GM19324 (cell line): ENCODE results near the gene PGR.
"Not testable (repeated sequence)": the region's sequence is repeated elsewhere in the genome, so short reads cannot be mapped to it uniquely, and the experiment has no call there.

ENCODE experiments used
- ATAC-seq: cut with Tn5 transposase; IDR thresholded peaks from one replicate; pipeline ENCODE4 v1.9.1; 2021; ENCODE audit warnings: mild to moderate bottlenecking, moderate library complexity; ENCODE audit not compliant: unreplicated experiment, low FRiP score

The PGR gene

DNA sequence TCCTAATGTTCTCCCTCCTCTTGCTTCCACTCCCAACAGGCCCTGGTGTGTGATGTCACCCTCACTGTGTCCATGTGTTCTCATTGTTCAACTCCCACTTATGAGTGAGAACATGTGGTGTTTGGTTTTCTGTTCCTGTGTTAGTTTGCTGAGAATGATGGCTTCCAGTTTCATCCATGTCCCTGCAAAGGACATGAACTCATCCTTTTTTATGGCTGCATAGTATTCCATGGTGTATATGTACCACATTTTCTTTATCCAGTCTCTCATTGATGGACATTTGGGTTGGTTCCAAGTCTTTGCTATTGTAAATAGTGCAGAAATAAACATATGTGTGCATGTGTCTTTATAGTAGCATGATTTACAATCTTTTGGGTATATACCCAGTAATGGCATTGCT, 115.9 kb downstream of the PGR start:
- ATAC-seq, result not testable (repeated sequence)

DNA sequence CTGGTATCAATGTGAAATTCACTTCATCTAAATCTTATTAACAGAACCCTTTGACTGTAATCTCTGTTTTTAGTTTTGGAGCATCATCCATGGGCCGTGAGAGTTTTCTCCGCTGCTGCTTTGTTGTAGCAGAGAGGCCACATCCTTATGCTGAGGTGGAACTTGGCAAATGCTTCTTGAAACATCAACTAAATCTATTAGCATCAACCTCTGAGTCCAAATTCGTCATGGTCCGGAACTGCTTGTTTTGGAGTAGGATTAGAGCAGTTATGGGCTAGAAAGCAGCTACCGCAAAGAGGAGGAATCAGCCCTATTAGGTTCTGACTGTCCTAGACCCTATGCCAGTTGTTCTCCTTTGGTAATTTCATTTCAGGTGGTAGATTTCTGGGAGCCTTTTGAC, 117.7 kb downstream of the PGR start:
- ATAC-seq, result no peak

DNA sequence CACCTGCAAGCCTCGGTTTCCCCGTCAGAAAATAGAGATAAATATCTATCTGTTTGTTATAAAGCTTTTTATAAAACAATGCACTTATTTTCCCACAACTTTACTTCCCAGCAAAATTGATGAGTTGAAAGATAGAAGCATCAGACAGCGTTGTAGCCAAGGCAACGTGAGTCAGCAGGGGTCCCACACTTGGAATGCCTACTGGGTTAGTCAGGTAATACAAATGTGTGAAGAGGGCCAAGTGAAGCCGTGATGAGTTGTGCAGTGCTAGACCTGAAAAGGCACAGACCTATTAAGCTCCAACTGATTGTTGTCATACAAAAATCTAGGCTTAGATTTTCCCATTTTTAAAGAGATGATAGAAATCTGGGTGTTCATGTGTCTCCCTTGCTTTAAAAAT, 118.7 kb downstream of the PGR start:
- no peak for ATAC-seq

DNA sequence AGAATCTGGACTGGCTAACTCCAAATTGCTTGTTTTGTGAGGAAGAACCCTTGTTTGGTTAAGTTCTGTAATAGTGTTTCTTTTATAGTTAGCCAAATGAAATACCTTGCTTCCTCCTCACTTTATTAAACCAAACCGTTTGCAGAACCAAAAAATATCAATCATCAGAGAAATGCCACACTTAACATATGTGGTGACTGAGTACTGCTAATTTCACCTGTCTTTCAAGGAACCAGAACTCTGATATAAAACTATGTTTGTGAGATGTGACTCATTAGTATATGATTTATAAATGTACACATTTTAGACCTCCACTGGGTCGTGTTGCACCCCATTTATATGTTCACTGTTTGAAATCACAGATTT, 119.9 kb downstream of the PGR start:
- ATAC-seq, result no peak

DNA sequence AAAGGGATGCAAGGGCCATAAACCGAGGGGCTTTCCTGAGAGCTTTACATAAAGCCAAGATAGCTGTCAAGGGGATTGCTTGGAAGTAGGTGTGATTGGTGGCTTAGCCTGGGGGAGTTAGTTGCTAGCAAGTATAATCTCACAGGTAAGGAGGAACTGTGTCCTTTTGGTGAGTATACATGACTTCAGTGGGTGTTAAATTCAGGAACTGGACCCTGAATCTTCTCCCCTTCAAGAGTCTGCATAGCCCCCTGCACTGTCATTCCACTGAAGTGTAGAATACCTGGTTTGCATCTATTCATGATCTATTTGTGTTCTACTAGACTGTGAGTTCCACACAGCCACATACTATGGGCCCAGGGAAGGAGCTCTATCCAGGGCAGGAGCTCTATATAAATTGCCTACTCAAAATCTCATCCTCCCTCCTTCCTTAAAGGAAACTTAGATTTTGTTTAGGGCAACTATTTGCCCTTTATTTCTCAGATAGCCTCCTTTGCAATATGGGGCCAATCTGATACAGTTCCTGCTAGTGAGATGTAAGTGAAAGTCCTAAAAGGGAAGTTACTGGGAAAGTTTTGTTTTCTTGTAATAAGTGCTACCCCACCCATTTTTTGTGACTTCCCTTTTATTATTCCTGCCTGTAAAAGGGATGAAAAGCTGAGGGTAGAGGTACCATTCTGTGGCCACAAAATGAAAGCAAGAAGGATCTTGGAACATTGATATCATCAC, 120.5 kb downstream of the PGR start:
- ATAC-seq, result no peak

DNA sequence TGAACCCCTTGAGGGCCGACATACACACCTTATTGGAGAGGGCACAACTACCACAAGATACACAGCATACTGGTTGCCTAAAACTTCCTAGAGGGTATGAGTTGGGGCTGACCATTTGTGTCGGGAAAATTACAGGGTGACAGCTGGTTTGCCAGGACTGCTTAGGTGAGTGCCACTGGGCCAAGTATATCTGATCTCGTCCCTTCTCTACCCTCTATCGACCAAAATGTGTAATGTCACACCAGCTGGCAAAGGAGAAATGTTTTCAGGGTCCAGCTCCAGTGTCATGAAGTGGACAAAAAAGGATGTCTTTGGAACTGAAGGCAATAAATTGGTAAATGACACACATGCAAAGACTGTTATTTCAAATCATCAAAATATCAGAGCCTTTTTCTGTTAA, 126.1 kb downstream of the PGR start:
- ATAC-seq, result peak; percentile 48

DNA sequence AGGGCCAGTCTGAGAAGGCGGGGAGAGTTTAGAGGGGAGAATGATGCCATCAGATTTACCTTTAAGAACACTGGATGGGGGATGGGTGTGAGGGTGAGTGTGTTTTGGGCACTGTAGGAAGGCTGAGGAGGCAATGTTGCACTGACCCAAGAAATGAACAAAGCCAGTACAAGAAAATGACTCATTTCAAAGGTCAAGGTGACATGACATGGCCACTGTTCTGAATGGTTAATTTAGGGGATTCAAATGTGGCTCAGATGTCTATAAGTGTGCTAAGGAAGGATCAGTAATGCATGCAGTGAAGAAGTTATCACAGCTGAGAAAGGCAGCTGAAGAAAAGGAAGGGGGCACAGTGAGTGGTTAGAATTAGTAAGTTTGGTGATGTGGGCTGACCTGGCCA, 129.9 kb downstream of the PGR start:
- no peak for ATAC-seq

DNA sequence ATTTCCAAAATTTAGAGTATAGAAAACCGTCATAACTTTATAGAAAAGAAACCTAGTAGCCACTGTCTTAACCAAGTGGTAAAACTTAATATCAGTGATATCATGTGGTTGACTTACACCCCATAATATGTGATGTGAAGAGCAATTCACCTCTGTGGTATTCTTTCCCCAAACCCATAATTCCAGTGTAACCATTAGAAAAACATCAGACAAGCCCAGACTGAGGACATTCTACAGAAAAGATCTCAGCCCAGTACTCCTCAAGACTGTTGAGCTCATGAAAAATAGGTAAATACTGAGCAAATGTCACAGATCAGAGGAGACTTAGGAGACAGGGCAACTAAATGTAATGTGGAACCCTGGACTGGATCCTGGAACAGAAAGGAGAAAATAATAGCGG, 134.6 kb downstream of the PGR start:
- no peak for ATAC-seq

DNA sequence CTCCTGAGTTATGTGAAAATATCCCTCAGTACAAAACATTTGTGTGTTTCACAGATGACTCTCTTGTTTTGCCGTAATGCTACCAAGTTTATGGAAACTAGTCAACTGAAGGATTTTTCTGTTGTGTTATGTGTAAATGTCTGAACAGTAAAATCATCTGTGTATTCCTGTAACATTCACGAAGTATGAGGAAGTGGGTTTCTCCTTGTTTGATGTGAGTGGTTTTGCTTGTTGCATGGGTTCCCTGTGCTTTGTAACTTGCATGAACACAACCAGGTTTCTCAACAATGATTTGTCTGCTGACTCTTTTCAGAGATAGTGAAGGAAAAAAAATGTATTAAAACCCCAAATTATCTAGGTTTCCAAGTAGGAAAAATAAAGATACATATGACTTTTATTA, 138.1 kb downstream of the PGR start:
- no peak for ATAC-seq

DNA sequence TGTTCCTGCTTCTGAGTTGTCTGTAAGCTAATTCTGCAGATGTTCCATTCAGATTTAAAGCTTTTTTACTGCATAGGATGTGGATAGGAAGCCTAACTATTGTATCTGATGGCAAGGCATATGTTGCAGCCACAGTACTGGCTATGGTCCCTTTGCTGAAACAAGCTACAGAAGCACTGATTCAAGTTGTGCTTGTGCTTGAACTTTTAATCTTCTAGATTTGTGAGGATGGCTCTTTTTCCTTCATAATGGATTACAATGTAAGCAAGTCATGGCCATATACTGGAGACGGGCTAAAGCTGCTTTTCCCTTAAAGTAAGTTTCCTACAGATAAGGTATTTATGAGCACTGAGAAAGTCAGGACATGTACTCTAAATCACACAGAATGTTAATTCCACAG, 138.7 kb downstream of the PGR start:
- ATAC-seq, result no peak

DNA sequence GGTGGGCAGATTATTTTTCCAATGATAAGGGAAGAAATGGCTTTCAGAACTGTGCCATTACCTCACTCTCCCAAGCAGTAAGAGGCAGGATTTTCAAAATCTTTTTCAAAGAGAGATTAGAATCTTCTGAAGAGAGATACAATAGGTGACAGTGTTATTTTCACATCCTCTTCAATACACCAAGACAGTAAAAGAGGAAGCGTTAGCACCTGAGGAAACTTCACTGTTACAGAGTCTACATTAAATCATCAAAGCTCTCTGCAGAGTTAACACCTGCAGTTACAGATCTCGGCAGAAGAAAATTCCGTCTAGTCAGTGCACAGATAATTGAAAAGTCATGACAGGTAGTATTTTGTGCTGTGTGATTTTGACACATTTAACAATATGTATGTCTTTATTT, 144.9 kb downstream of the PGR start:
- ATAC-seq, result peak; percentile 77

DNA sequence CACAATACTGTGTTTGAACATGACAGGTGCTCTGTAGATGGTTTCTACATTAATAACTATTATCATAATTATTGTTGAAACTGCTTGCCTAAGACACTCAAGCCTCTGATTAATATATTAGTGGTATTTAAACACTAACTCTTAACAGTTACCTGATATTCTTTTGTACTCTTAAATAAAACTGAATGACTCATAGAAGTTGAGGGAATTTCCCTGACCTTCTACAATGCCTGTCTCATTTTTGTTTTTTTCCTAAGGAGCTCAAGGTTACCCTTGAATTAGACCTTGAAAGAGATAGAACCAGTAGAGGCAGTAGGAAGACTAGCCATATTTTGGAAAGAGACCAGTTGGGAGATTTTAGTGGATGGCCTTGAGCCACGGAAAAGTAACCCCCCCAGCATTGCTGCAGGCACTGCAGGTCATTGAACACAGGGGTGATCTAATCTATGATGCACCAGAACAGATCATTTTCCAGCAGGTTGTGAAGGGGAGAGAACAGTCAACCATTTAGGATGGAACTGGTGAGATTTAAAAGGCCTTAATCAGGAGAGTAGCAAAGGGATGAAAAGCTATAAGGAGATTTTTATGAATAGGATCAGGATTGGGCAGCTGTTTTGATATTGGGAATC, 148.3 kb downstream of the PGR start:
- no peak for ATAC-seq

DNA sequence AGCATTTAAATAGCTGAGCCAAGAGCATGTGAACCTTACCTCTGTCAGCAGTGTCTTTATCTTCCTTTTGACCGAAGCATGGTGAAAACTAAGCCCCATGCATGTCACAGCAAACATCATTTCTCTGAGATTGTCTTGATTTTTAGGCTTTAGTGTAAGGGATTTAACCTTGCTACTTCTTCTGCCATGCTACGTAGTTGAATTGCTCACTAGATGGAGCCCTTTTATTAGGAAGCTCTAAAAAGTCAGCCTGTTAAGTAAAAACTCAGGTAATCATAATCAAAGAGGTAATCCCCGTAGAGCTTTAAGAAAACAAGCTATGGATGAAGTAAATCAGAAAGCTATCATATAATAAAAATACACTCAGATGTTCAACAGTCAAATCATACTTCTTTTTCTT, 149.5 kb downstream of the PGR start:
- ATAC-seq, result no peak
